ENCODE data around the gene SPINK6.

SPINK6 gene

DNA sequence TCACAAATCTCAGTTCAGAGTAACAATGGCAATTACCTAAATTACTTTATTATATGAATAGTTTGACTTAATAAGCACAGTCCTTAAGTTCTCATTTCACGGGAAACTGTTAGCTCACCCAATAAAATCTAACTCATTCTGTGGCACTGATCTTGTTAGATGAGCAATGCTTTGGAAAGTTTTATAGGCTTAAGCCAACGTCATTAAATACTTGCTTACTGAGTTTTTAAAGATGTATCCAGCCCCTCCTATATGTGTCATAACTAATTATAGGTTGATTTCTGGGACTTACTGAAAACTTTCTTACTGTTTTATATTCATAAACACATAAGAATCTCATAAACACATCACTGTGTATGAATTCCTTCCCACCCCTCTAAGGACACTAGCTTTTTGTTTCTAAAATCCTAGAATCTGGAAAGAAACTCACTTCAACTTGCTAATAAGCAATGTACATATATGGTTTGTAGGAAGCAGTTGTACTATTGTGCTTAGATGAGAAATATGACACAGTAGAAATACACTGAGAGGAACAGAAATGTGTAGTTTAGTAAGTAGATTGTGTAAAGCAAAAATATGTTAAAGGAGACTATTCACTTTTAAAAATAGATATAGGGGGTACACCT is 21.4 kb downstream of the SPINK6 start:
- DNase-seq, result no peak

DNA sequence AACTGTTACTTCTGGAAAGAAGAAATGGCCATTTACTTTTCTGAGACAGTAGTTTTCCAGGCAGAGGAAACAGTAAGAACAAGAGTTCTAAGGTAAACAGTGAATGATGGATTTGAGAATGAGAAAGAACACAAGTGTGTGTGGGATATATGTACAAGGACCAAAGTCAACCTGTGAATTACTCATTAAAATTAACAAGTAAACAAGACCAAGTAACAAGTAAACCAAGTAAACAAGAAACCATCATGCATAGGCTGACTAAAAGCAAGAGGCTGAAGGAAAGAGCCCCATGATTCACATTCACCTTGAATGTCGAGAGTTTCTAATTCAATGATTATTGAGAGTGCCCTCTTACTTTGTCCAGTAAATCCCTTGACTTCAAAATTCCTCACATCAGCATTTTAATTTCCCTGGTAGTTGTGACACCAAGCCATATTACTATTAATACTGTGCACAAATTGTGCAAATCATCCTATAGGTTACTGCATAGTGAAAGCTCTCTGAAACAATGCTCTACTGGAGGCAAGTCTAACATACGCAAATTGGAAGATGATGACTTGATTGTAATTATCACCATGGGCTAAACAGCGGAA is 25.6 kb downstream of the SPINK6 start:
- DNase-seq, result no peak

DNA sequence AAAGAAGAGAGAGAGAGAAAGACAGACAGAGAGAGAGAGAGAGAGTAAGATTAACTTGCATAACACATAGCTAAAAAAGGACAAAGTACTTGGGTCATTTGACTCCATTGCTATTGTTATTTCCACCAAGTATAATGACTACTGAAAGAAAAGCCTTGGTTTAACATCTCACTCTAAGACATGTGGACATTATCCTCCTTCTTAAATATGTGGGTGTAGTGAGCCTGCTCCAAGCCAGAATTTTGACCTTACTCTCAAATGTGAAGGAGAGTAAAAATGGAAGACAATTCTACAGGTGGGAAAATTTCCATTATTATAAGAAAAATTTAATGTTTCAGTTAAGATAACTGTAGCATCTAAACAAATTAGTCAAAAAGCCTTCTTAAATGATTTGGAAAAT is 27.0 kb downstream of the SPINK6 start:
- no peak for DNase-seq

DNA sequence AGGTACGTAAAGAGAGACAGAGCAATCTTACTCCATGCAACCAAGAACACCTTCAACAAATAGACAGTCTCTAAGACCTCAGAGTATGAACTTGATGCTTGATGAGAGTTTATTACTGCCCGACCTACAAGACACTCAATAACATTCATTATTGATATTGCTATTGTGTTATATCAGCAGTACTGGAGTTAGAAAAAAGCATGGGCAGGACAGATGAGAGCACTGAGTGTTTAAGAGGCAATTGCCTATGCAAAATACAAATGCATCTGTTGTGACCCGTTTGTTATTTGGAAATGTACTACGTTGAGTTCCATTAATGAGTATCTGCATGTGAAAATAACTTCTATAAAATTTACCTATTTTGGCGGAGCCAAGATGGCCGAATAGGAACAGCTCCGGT is 27.4 kb downstream of the SPINK6 start:
- DNase-seq, result no peak

DNA sequence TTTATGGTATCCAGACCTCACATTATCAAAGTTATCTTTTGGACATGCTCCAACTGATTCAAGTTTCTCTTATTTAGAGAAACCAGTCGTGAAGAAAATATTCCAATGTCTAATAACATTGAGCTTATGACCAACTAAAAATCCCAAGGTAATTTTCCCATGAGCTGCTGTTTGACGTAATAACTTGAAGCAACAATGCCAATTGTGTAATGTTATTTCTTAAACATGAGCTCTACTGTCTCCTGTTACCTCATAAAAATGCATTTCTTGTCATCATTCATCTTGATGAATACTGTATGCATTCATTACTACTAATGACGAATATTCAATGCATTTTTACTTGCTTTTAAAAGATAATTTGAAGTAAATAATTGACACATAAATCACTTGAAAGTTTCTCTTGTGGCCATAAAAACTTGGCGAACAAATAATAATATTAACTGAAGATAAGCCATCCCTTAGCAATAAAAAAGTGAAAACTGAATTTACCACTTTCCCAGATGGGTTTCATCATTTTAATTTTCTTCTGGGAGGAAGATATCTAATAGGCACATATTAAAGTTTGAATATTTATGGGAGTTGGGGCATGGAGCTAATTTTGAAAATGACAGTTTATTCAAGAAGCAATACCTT is 35.1 kb downstream of the SPINK6 start:
- DNase-seq, result no peak

DNA sequence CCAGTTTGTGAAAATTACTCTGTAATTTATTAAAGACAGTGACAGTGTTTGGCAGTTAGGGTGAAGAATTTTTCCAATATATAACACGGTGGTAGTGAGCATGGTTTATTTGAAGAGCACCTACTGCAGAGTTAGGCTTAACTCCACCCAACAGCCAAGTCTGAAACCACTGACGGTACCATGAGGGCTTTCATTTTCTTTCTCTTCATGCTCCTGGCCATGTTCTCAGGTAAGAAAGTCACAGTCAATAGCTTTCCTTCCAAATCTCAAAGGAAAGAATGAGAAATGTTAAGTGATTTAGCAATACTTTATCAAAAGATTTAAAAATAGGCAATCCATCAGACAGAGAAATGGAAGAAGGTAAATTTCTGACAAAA is 35.6 kb downstream of the SPINK6 start, which contains the start of gene MARCOL:
Gene MARCOL (plus strand): TSS at position 108 of the 377 bp plus-strand sequence. CDS start 73 bp downstream, at position 181.
- DNase-seq, result no peak

DNA sequence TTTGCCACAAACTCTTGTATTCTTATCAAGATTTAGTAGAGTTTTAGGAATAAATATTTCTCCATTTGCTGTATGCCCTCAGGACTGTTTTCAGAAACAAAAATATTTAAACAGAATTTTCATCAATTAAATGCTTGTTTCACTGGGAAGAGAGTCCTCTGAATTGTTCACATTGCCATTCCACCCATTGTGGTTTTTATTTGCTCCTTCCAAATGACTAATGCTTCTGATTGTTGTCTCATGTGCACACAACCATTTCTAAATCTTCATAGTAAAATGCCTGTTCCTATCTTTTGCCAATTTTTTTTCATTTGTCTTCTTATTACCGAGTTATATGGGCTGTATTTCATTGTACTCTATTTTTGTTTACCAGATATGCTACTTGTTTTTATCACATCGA is 46.1 kb downstream of the SPINK6 start:
- DNase-seq, result no peak

DNA sequence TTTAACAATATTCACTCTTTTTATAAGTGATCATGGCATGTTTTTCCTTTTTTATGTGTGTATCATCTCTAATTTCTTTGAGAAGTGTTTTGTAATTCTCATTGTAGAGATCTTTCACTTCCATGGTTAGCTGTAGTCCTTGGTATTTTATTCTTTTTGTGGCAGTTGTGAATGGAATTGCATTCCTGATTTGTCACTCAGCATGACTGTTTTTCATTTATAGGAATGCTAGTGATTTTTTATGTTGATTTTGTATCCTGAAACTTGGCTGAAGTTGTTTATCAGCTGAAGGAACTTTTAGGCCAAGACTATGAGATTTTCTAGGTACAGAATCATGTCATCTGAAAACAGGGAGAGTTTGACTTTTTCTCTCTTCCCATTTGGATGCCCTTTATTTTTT is 52.6 kb downstream of the SPINK6 start:
- DNase-seq, result no peak

DNA sequence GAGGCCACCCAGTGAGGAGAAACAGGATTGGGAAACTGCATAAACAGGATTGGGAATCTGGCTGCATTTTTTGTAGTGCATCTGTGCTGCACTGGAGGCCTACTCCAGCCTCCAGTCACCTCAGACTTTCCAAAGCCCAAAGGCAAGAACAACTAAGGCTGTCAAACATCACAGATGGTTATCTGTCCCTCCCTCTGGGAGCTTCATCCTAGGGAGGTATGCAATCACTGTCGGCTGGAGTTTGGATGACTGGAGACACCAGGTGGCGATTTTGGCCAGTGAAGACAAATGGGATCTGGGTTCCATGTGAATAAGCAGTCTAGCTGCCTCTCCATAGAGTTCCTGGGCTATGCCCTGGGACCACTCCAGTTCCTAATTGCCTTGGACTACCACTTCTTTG is 56.4 kb downstream of the SPINK6 start:
- DNase-seq, result no peak

DNA sequence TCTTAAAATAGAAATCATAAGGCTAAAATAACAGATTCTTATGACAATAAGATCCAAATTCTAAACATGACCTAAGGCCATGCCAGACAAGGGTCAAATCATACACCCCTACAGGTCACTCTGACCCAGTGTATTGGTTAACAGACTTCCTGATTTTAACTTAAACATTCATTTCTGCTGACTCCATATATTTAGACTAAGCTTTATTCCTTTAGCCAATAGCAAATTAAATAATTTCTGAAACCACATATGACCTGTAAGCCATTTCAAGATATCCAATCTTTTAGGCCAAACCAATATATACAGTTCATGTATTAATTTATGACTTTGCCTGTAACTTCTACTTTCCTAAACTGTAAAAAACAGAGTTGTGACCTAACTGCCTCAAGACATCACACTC is 58.4 kb downstream of the SPINK6 start:
- no peak for DNase-seq

All from activated T-cell treated with anti-CD3 and anti-CD28 coated beads, Interleukin-2, amount 50 U/mL, for 1 hour (primary cell).